GM12878 (cell line): Measurements from ENCODE around the gene AGK. TPM values are rescaled to one million over a fixed set of nuclear protein-coding genes. Genes with fewer than 3 reads are reported as not detected.

Experiments used
- ATAC-seq: fragments of 200-7000 bp; cut with Tn5 transposase; 3 replicates; pipeline ENCODE4 v1.9.1; 2020; ENCODE audit warnings: mild to moderate bottlenecking, moderate library complexity
- BruUV-seq: library from RNA; stranded (reverse); fragments of 400-500 nt; replicated peaks from 2 replicates; lab custom pipeline; 2021; lab: Mats Ljungman, UMichigan
- CTCF ChIA-PET: fragments of 300-600 bp; sonication (Branson Sonifier 250); formaldehyde crosslinking; extraction: SDS; loops from one replicate; lab custom pipeline; 2021; ENCODE audit warnings: inconsistent platforms; lab: Yijun Ruan, JAX
- POLR2A ChIA-PET: fragments of 350-600 bp; formaldehyde crosslinking; extraction: SDS; loops from one replicate; lab custom pipeline; 2021; ENCODE audit warnings: inconsistent platforms; lab: Charles Lee
- RAD21 ChIA-PET: fragments of 300-600 bp; sonication (Branson Sonifier 250); formaldehyde crosslinking; loops from one replicate; lab custom pipeline; 2023; ENCODE audit warnings: antibody characterized with exemption; ENCODE audit not compliant: unreplicated experiment; lab: Charles Lee
- SMC1A ChIA-PET: fragments of 300-600 bp; sonication (Branson Sonifier 250); formaldehyde crosslinking; loops from one replicate; lab custom pipeline; 2023; ENCODE audit not compliant: unreplicated experiment, uncharacterized antibody; lab: Charles Lee
- DNase-seq: peaks from one replicate; pipeline ENCODE4 v3.0.0-alpha.2; 2011; ENCODE audit warnings: low read depth, low spot score
- FAIRE-seq: peaks from 3 replicates; lab custom pipeline; 2011; peaks lifted over from hg19 to GRCh38; lab: Jason Lieb, UNC
- H2AFZ ChIP-seq: 2 replicates; pipeline ENCODE4 v1.6.0; 2011; ENCODE audit warnings: low read depth, low read length, control low read depth; ENCODE audit not compliant: control insufficient read depth
- H3K27ac ChIP-seq: 2 replicates; pipeline ENCODE4 v1.5.1; 2011; ENCODE audit warnings: control low read depth; ENCODE audit not compliant: control insufficient read depth, insufficient read depth
- H3K27me3 ChIP-seq, 2 experiments: replicated peaks in 1 of 2; 2 replicates each; pipeline versions ENCODE4 v1.6.0 to v1.6.1; 2011; ENCODE audit warnings: low read length in 1 of 2; ENCODE audit not compliant: control insufficient read depth in 2 of 2, insufficient read depth in 2 of 2
- H3K36me3 ChIP-seq, 2 experiments: 2 replicates each; pipeline ENCODE4 v1.5.1; 2011; ENCODE audit warnings: low read length in 1 of 2; ENCODE audit not compliant: control insufficient read depth in 2 of 2, insufficient read depth in 2 of 2
- H3K4me1 ChIP-seq: 2 replicates; pipeline ENCODE4 v1.6.1; 2011; ENCODE audit warnings: mild to moderate bottlenecking, low read length, moderate library complexity, mixed read lengths; ENCODE audit not compliant: control insufficient read depth, insufficient read depth
- H3K4me2 ChIP-seq: 2 replicates; pipeline ENCODE4 v1.6.0; 2011; ENCODE audit warnings: control low read depth; ENCODE audit not compliant: control insufficient read depth, insufficient read depth
- H3K4me3 ChIP-seq: fragments of 200-600 bp; sonication (generic); 2 replicates; pipeline ENCODE4 v1.5.1; 2016
- H3K79me2 ChIP-seq: 2 replicates; pipeline ENCODE4 v1.6.0; 2011; ENCODE audit warnings: low read length; ENCODE audit not compliant: control insufficient read depth, insufficient read depth
- H3K9ac ChIP-seq: 2 replicates; pipeline ENCODE4 v1.8.0; 2011; ENCODE audit warnings: low read length, control low read depth, mixed read lengths; ENCODE audit not compliant: control insufficient read depth, insufficient read depth
- H3K9me3 ChIP-seq: replicated peaks from 3 replicates; pipeline ENCODE4 v1.5.1; 2011; ENCODE audit warnings: mild to moderate bottlenecking, low read length; ENCODE audit not compliant: control insufficient read depth, insufficient read depth
- H4K20me1 ChIP-seq: 2 replicates; pipeline ENCODE4 v1.6.0; 2011; ENCODE audit not compliant: control insufficient read depth, insufficient read depth
- BCL11A ChIP-seq: IDR thresholded peaks from 2 replicates; pipeline ENCODE4 v1.6.1; 2011; ENCODE audit warnings: low read depth, low read length
- CBX3 ChIP-seq: fragments of 200-600 bp; sonication (generic); IDR thresholded peaks from 2 replicates; pipeline ENCODE4 v1.6.1; 2016; ENCODE audit warnings: low read depth, borderline replicate concordance
- CHD2 ChIP-seq: IDR thresholded peaks from 2 replicates; pipeline ENCODE4 v1.6.1; 2011; ENCODE audit warnings: low read depth, low read length, improper control_type of control experiment, borderline replicate concordance
- CUX1 ChIP-seq: IDR thresholded peaks from 2 replicates; pipeline ENCODE4 v1.6.1; 2012; ENCODE audit warnings: improper control_type of control experiment, low read depth, low read length; ENCODE audit not compliant: insufficient replicate concordance
- HCFC1 ChIP-seq: fragments of 150-350 bp; IDR thresholded peaks from 2 replicates; pipeline ENCODE4 v1.6.1; 2014; ENCODE audit warnings: low read length
- MEF2A ChIP-seq: IDR thresholded peaks from 2 replicates; pipeline ENCODE4 v1.6.1; 2011; ENCODE audit warnings: low read depth, mild to moderate bottlenecking, low read length, moderate library complexity; ENCODE audit not compliant: insufficient read depth
- MEF2B ChIP-seq: fragments of 450-650 bp; IDR thresholded peaks from 2 replicates; pipeline ENCODE4 v1.6.1; 2018; ENCODE audit warnings: mild to moderate bottlenecking, moderate library complexity; ENCODE audit not compliant: partially characterized antibody, poor library complexity, severe bottlenecking
- NKRF ChIP-seq: fragments of 450-650 bp; conservative IDR thresholded peaks from 2 replicates; pipeline ENCODE4 v1.6.1; 2017; ENCODE audit warnings: mild to moderate bottlenecking, moderate library complexity
- PML ChIP-seq: IDR thresholded peaks from 2 replicates; pipeline ENCODE4 v1.6.1; 2012; ENCODE audit warnings: low read length, inconsistent platforms
- RAD51 ChIP-seq: fragments of 450-650 bp; IDR thresholded peaks from 2 replicates; pipeline ENCODE4 v1.6.1; 2016; ENCODE audit warnings: moderate library complexity, mild to moderate bottlenecking, inconsistent platforms
- RBBP5 ChIP-seq: fragments of 200-600 bp; sonication (generic); conservative IDR thresholded peaks from 2 replicates; pipeline ENCODE4 v1.6.1; 2016
- WGBS: methylation state at CpG from one replicate; pipeline ENCODE4 v1.1.6; 2016; ENCODE audit warnings: low lambda C conversion rate; ENCODE audit not compliant: insufficient replicate concordance, insufficient coverage; ENCODE audit errors: missing lambda C conversion rate; 5-methylcytosine and 5-hydroxymethylcytosine counted together
- in situ Hi-C: fragments of 300-500 bp; cut with MboI; formaldehyde crosslinking; loops from 9 replicates; pipeline ENCODE4 v1.14.3; 2018; ENCODE audit warnings: mixed read lengths
- intact Hi-C: fragments of 100-400 bp; cut with micrococcal nuclease; formaldehyde crosslinking; loops from one replicate; pipeline ENCODE4 v1.14.2; 2022; ENCODE audit not compliant: unreplicated experiment
- polyA plus RNA-seq, 11 experiments: library from polyadenylated mRNA; depleted of rRNA in 4 of 11; unstranded in 6 of 11; stranded (reverse) in 5 of 11; fragments of >200 nt; fragmentation: Nextera tagmentation in 4 of 11; fragmentation: Illumina TruSeq in 1 of 11; extraction: Ambion mirVana in 4 of 11; extraction: Trizol in 1 of 11; gene quantifications; 1 replicate in 1 of 11; 2 replicates in 10 of 11; pipeline versions ENCODE4 v1.2.1 to v1.2.3, GENCODE V29; 2011 to 2016; ENCODE audit warnings: inconsistent platforms in 2 of 11, missing spikeins in 2 of 11, low read depth in 1 of 11
- total RNA-seq, 4 experiments: library from RNA; depleted of rRNA in 3 of 4; stranded (reverse); fragments of >200 nt in 3 of 4; fragmentation: Illumina TruSeq in 1 of 4; extraction: Trizol in 1 of 4; gene quantifications; 2 replicates each; pipeline versions ENCODE4 v1.2.1 to v1.2.3, GENCODE V29; 2013 to 2021

Gene AGK
- total and polyA plus RNA-seq, 10 of the 15 experiments (the other 5 are each of a cell fraction or from before 2014, with no cell fraction given): 32.5 to 85.6 (median 47.8) TPM

- ChIA-PET POLR2A (no interaction called here), CTCF (interaction anchor here (0.6 kb wide), 1 partner anchor 14 kb away, joined by 3 read pairs; no protein-coding TSS in a partner anchor), RAD21 (no interaction called here), SMC1A (no interaction called here)
- ATAC-seq: no peak
- no peak for DNase-seq
- BruUV-seq: no TSS peak
- in situ Hi-C loops: no loop called here
- TF ChIP-seq HCFC1: no peak
- no peak for TF ChIP-seq MEF2B
- no peak for TF ChIP-seq CUX1
- TF ChIP-seq BCL11A: no peak
- no peak for TF ChIP-seq RBBP5
- no peak for TF ChIP-seq RAD51
- TF ChIP-seq MEF2A: no peak
- no peak for TF ChIP-seq CHD2
- no peak for TF ChIP-seq CBX3
- no peak for TF ChIP-seq NKRF
- TF ChIP-seq PML: no peak
- H3K4me3 ChIP-seq: no peak overlapping the region
- no peaks in the 10 kb centered on the region for H3K79me2 ChIP-seq
- H2AFZ ChIP-seq: no peak overlapping the region
- no peak overlapping the region for H3K27ac ChIP-seq
- intact Hi-C loops: no loop called here
- H3K4me1 ChIP-seq: no peaks in the 10 kb centered on the region; the same call in 1 of the 2 replicates
- no peak for FAIRE-seq
- H4K20me1 ChIP-seq: no peaks in the 10 kb centered on the region
- 86% methylated on average over 4 of the region's 4 CpGs for WGBS
- no peaks in the 10 kb centered on the region for H3K36me3 ChIP-seq
- no peak overlapping the region for H3K9ac ChIP-seq
- H3K27me3 ChIP-seq: no peaks in the 10 kb centered on the region; a peak in 1 of 4 replicates
- H3K4me2 ChIP-seq: no peak overlapping the region
- H3K9me3 ChIP-seq: no peaks in the 10 kb centered on the region; the same call in 2 of the 3 replicates
Observed at GRCh38 chr7:141519623-141520022, 31.6 kb upstream of the AGK start.
